ENCODE results near the gene GPC3.

Gene GPC3

GRCh38 chrX:134024686-134025377 lies 39.4 kb upstream of the GPC3 start:
- Histone ChIP-seq H3K27ac (replicated peaks; ENCODE audit: low read length) (no peak overlapping the region), H2BK120ac (ENCODE audit: low read depth, low read length) (no peak overlapping the region), H3K4me1 (ENCODE audit: control insufficient read depth in 2 of 2, insufficient read depth in 1 of 2, low read depth in 1 of 2, low read length in 2 of 2) (peaks cover 0 to 4% of the 10 kb centered on the region in 2 donors)

GRCh38 chrX:134023851-134024281 lies 38.5 kb upstream of the GPC3 start:
- no peaks in the 10 kb centered on the region for H3K36me3 ChIP-seq (replicated peaks in 1 of 2; ENCODE audit: control insufficient read depth in 2 of 2, insufficient read depth in 2 of 2, low read length in 2 of 2)
- H3K4me3 ChIP-seq (ENCODE audit: low read length in 2 of 2): no peak overlapping the region
- no peak overlapping the region for H2BK15ac ChIP-seq (ENCODE audit: low read length)
- H3K27me3 ChIP-seq (ENCODE audit: control insufficient read depth in 3 of 3, insufficient read depth in 3 of 3, low read depth in 1 of 3, low read length in 3 of 3): peaks cover 0 to 3% (median 0%) of the 10 kb centered on the region in 3 experiments
- H3K4me2 ChIP-seq (ENCODE audit: insufficient read depth, low read length, poor library complexity, severe bottlenecking): no peak overlapping the region
- H4K91ac ChIP-seq (ENCODE audit: low read depth, low read length, poor library complexity): no peak overlapping the region
- no peak overlapping the region for H3K27ac ChIP-seq (replicated peaks; ENCODE audit: low read length)
- no CpG with 5 or more reads among the region's 4 CpGs for WGBS, 2 donors (ENCODE audit: extremely low coverage in 2 of 2, insufficient read length in 2 of 2, insufficient replicate concordance in 1 of 2)
- no peak overlapping the region for H3K9ac ChIP-seq (ENCODE audit: low read depth, low read length, poor library complexity)
- H4K8ac ChIP-seq (ENCODE audit: low read depth, low read length): no peak overlapping the region
- H2AK5ac ChIP-seq (ENCODE audit: low read depth, low read length): no peak overlapping the region
- H3K23ac ChIP-seq (ENCODE audit: low read depth, low read length, poor library complexity): no peak overlapping the region
- H2BK5ac ChIP-seq (ENCODE audit: low read length): no peak overlapping the region
- H3K14ac ChIP-seq (ENCODE audit: low read length): no peak overlapping the region
- no peak overlapping the region for H3K18ac ChIP-seq (ENCODE audit: low read length)
- H2BK120ac ChIP-seq (ENCODE audit: low read depth, low read length): no peak overlapping the region
- no peak for DNase-seq (ENCODE audit: low spot score)
- H3K4ac ChIP-seq (ENCODE audit: low read length): no peak overlapping the region
- H2AFZ ChIP-seq (ENCODE audit: low read length): peak overlapping the region; percentile 62
- no peaks in the 10 kb centered on the region for H3K79me1 ChIP-seq (ENCODE audit: low read depth, low read length)
- peaks cover 0 to 6% of the 10 kb centered on the region in 2 donors for H3K4me1 ChIP-seq (ENCODE audit: control insufficient read depth in 2 of 2, insufficient read depth in 1 of 2, low read depth in 1 of 2, low read length in 2 of 2)
- no peaks in the 10 kb centered on the region for H3K9me3 ChIP-seq (replicated peaks in 1 of 2; ENCODE audit: control insufficient read depth in 2 of 2, insufficient read depth in 1 of 2, low read depth in 1 of 2, low read length in 2 of 2)
- no peak overlapping the region for H2BK12ac ChIP-seq (ENCODE audit: low read length)

More at GRCh38 chrX:134024686-134025377, 39.4 kb upstream of the GPC3 start:
- no peak overlapping the region for H3K14ac ChIP-seq (ENCODE audit: low read length)
- DNase-seq (ENCODE audit: low spot score): no peak
- no peak overlapping the region for H4K8ac ChIP-seq (ENCODE audit: low read depth, low read length)
- no peak overlapping the region for H2BK15ac ChIP-seq (ENCODE audit: low read length)
- no peak overlapping the region for H4K91ac ChIP-seq (ENCODE audit: low read depth, low read length, poor library complexity)
- no peaks in the 10 kb centered on the region for H3K36me3 ChIP-seq (replicated peaks in 1 of 2; ENCODE audit: control insufficient read depth in 2 of 2, insufficient read depth in 2 of 2, low read length in 2 of 2)
- H3K4ac ChIP-seq (ENCODE audit: low read length): no peak overlapping the region
- H2AK5ac ChIP-seq (ENCODE audit: low read depth, low read length): no peak overlapping the region
- no peaks in the 10 kb centered on the region for H3K9me3 ChIP-seq (replicated peaks in 1 of 2; ENCODE audit: control insufficient read depth in 2 of 2, insufficient read depth in 1 of 2, low read depth in 1 of 2, low read length in 2 of 2)
- H3K4me2 ChIP-seq (ENCODE audit: insufficient read depth, low read length, poor library complexity, severe bottlenecking): no peak overlapping the region
- H3K9ac ChIP-seq (ENCODE audit: low read depth, low read length, poor library complexity): no peak overlapping the region
- H3K18ac ChIP-seq (ENCODE audit: low read length): no peak overlapping the region
- H3K4me3 ChIP-seq (ENCODE audit: low read length in 2 of 2): no peak overlapping the region
- H3K79me1 ChIP-seq (ENCODE audit: low read depth, low read length): no peaks in the 10 kb centered on the region
- peaks cover 0 to 3% (median 0%) of the 10 kb centered on the region in 3 experiments for H3K27me3 ChIP-seq (ENCODE audit: control insufficient read depth in 3 of 3, insufficient read depth in 3 of 3, low read depth in 1 of 3, low read length in 3 of 3)
- H2BK5ac ChIP-seq (ENCODE audit: low read length): no peak overlapping the region
- H2BK12ac ChIP-seq (ENCODE audit: low read length): no peak overlapping the region
- no peak overlapping the region for H3K23ac ChIP-seq (ENCODE audit: low read depth, low read length, poor library complexity)
- no peak overlapping the region for H2AFZ ChIP-seq (ENCODE audit: low read length)

GRCh38 chrX:134020910-134021309 lies 35.5 kb upstream of the GPC3 start:
- no peak overlapping the region for H3K27ac ChIP-seq (replicated peaks; ENCODE audit: low read length)
- H2AK5ac ChIP-seq (ENCODE audit: low read depth, low read length): no peak overlapping the region
- no peak overlapping the region for H2BK15ac ChIP-seq (ENCODE audit: low read length)
- H3K79me1 ChIP-seq (ENCODE audit: low read depth, low read length): no peaks in the 10 kb centered on the region
- no peaks in the 10 kb centered on the region for H3K27me3 ChIP-seq (ENCODE audit: control insufficient read depth in 3 of 3, insufficient read depth in 3 of 3, low read depth in 1 of 3, low read length in 3 of 3)
- H3K9ac ChIP-seq (ENCODE audit: low read depth, low read length, poor library complexity): no peak overlapping the region
- H4K8ac ChIP-seq (ENCODE audit: low read depth, low read length): no peak overlapping the region
- H3K4me3 ChIP-seq (ENCODE audit: low read length in 2 of 2): no peak overlapping the region
- no peak overlapping the region for H3K4ac ChIP-seq (ENCODE audit: low read length)
- no peak overlapping the region for H3K18ac ChIP-seq (ENCODE audit: low read length)
- H3K23ac ChIP-seq (ENCODE audit: low read depth, low read length, poor library complexity): no peak overlapping the region
- H4K91ac ChIP-seq (ENCODE audit: low read depth, low read length, poor library complexity): no peak overlapping the region
- WGBS, 2 donors (ENCODE audit: extremely low coverage in 2 of 2, insufficient read length in 2 of 2, insufficient replicate concordance in 1 of 2): no CpG with 5 or more reads among the region's 2 CpGs
- no peak overlapping the region for H3K14ac ChIP-seq (ENCODE audit: low read length)
- no peak overlapping the region for H2BK12ac ChIP-seq (ENCODE audit: low read length)
- no peak overlapping the region for H2BK5ac ChIP-seq (ENCODE audit: low read length)
- H2AFZ ChIP-seq (ENCODE audit: low read length): no peak overlapping the region
- H3K9me3 ChIP-seq (replicated peaks in 1 of 2; ENCODE audit: control insufficient read depth in 2 of 2, insufficient read depth in 1 of 2, low read depth in 1 of 2, low read length in 2 of 2): no peaks in the 10 kb centered on the region
- H3K4me1 ChIP-seq (ENCODE audit: control insufficient read depth in 2 of 2, insufficient read depth in 1 of 2, low read depth in 1 of 2, low read length in 2 of 2): peaks cover 0 to 8% of the 10 kb centered on the region in 2 donors
- H2BK120ac ChIP-seq (ENCODE audit: low read depth, low read length): no peak overlapping the region
- DNase-seq (ENCODE audit: low spot score): no peak
- H3K4me2 ChIP-seq (ENCODE audit: insufficient read depth, low read length, poor library complexity, severe bottlenecking): no peak overlapping the region
- no peaks in the 10 kb centered on the region for H3K36me3 ChIP-seq (replicated peaks in 1 of 2; ENCODE audit: control insufficient read depth in 2 of 2, insufficient read depth in 2 of 2, low read length in 2 of 2)

GRCh38 chrX:134019567-134020206 lies 34.3 kb upstream of the GPC3 start:
- no peak overlapping the region for H3K4ac ChIP-seq (ENCODE audit: low read length)
- H3K79me1 ChIP-seq (ENCODE audit: low read depth, low read length): no peaks in the 10 kb centered on the region
- H3K9ac ChIP-seq (ENCODE audit: low read depth, low read length, poor library complexity): no peak overlapping the region
- H3K14ac ChIP-seq (ENCODE audit: low read length): no peak overlapping the region
- H4K8ac ChIP-seq (ENCODE audit: low read depth, low read length): no peak overlapping the region
- no peak overlapping the region for H3K27ac ChIP-seq (replicated peaks; ENCODE audit: low read length)
- no peak overlapping the region for H2BK120ac ChIP-seq (ENCODE audit: low read depth, low read length)
- no peak overlapping the region for H4K91ac ChIP-seq (ENCODE audit: low read depth, low read length, poor library complexity)
- H3K27me3 ChIP-seq (ENCODE audit: control insufficient read depth in 3 of 3, insufficient read depth in 3 of 3, low read depth in 1 of 3, low read length in 3 of 3): no peaks in the 10 kb centered on the region
- DNase-seq (ENCODE audit: low spot score): no peak
- H2AK5ac ChIP-seq (ENCODE audit: low read depth, low read length): no peak overlapping the region
- no peaks in the 10 kb centered on the region for H3K9me3 ChIP-seq (replicated peaks in 1 of 2; ENCODE audit: control insufficient read depth in 2 of 2, insufficient read depth in 1 of 2, low read depth in 1 of 2, low read length in 2 of 2)
- H3K36me3 ChIP-seq (replicated peaks in 1 of 2; ENCODE audit: control insufficient read depth in 2 of 2, insufficient read depth in 2 of 2, low read length in 2 of 2): no peaks in the 10 kb centered on the region
- no peak overlapping the region for H2BK5ac ChIP-seq (ENCODE audit: low read length)
- no peak overlapping the region for H3K4me3 ChIP-seq (ENCODE audit: low read length in 2 of 2)
- no peak overlapping the region for H3K4me2 ChIP-seq (ENCODE audit: insufficient read depth, low read length, poor library complexity, severe bottlenecking)
- H2AFZ ChIP-seq (ENCODE audit: low read length): no peak overlapping the region
- H2BK15ac ChIP-seq (ENCODE audit: low read length): no peak overlapping the region
- no peak overlapping the region for H3K18ac ChIP-seq (ENCODE audit: low read length)
- H2BK12ac ChIP-seq (ENCODE audit: low read length): no peak overlapping the region
- H3K4me1 ChIP-seq (ENCODE audit: control insufficient read depth in 2 of 2, insufficient read depth in 1 of 2, low read depth in 1 of 2, low read length in 2 of 2): peaks cover 0 to 8% of the 10 kb centered on the region in 2 donors
- no peak overlapping the region for H3K23ac ChIP-seq (ENCODE audit: low read depth, low read length, poor library complexity)
- WGBS, 2 donors (ENCODE audit: extremely low coverage in 2 of 2, insufficient read length in 2 of 2, insufficient replicate concordance in 1 of 2): no CpG with 5 or more reads among the region's 4 CpGs
